NCI-H1930 (cell line): Measurements from ENCODE around the gene KCNQ2.
A peak's percentile ranks its signal among the peaks of the same experiment; 100 is the strongest.

Experiments
- DNase-seq, 2 experiments: peaks; one replicate each; lab custom pipeline; 2025; lab: John Stamatoyannopoulos, UW

KCNQ2 gene

GRCh38 chr20:63356931-63357879 lies 115.2 kb downstream of the KCNQ2 start:
- no peak for DNase-seq

- no peak for DNase-seq
These were observed 115.9 kb downstream of the KCNQ2 start for GRCh38 chr20:63356511-63356910.

- no peak for DNase-seq
These were observed 116.6 kb downstream of the KCNQ2 start for GRCh38 chr20:63355781-63356295.

GRCh38 chr20:63354636-63355350 lies 117.7 kb downstream of the KCNQ2 start:
- no peak for DNase-seq

- no peak for DNase-seq
These were observed 119.6 kb downstream of the KCNQ2 start for GRCh38 chr20:63352811-63353221.

- peak in 1 of 2 experiments; percentile 25 for DNase-seq
These were observed 120.5 kb downstream of the KCNQ2 start for GRCh38 chr20:63351811-63352591.

GRCh38 chr20:63351326-63351700 lies 121.1 kb downstream of the KCNQ2 start:
- no peak for DNase-seq

GRCh38 chr20:63350597-63351325 lies 121.7 kb downstream of the KCNQ2 start:
- no peak for DNase-seq
